ENCODE measurements around the gene SHD.

GRCh38 chr19:4316956-4317355 is 37.9 kb downstream of the SHD start:
- TF ChIP-seq CTCF (conservative IDR thresholded peaks at IDR 0.05; ENCODE audit: low read depth, low read length) (no peak), EZH2 (IDR thresholded peaks at IDR 0.05; ENCODE audit: low read length, unreplicated experiment) (no peak)
